HepG2 (cell line): ENCODE measurements around the gene CFD. TPM values are rescaled to one million over a fixed set of nuclear protein-coding genes. Genes with fewer than 3 reads are reported as not detected.

Experiments
- AHDC1 ChIP-seq: sonication (generic); formaldehyde crosslinking; IDR thresholded peaks from 2 replicates; pipeline ENCODE4 v1.5.1; 2020; ENCODE audit warnings: mild to moderate bottlenecking, missing genetic modification reagents, borderline replicate concordance
- ATF2 ChIP-seq: sonication (generic); formaldehyde crosslinking; IDR thresholded peaks from 2 replicates; pipeline ENCODE4 v1.4.0; 2020; ENCODE audit warnings: missing genetic modification reagents
- ELK4 ChIP-seq: sonication (generic); formaldehyde crosslinking; IDR thresholded peaks from 2 replicates; pipeline ENCODE4 v1.9.0; 2021; ENCODE audit warnings: missing genetic modification reagents, borderline replicate concordance
- HCFC1 ChIP-seq: fragments of 150-350 bp; IDR thresholded peaks from 2 replicates; pipeline ENCODE4 v1.6.1; 2014; ENCODE audit warnings: low read depth, low read length
- NFE2L2 ChIP-seq: fragments of 150-350 bp; IDR thresholded peaks from 2 replicates; pipeline ENCODE4 v1.6.1; 2014; ENCODE audit warnings: low read length
- NR0B2 ChIP-seq: sonication (generic); formaldehyde crosslinking; IDR thresholded peaks from 2 replicates; pipeline ENCODE4 v1.4.0; 2020; ENCODE audit warnings: mild to moderate bottlenecking, missing genetic modification reagents
- POLR2G ChIP-seq: fragments of 200-400 bp; formaldehyde crosslinking; IDR thresholded peaks from 2 replicates; pipeline ENCODE4 v1.6.1; 2018; ENCODE audit warnings: mild to moderate bottlenecking, low read depth, low read length, moderate library complexity
- SALL2 ChIP-seq: sonication (generic); formaldehyde crosslinking; IDR thresholded peaks from 2 replicates; pipeline ENCODE4 v1.8.1; 2023; ENCODE audit warnings: mild to moderate bottlenecking, missing genetic modification reagents, inconsistent platforms
- SNAPC5 ChIP-seq: sonication (generic); formaldehyde crosslinking; IDR thresholded peaks from 2 replicates; pipeline ENCODE4 v1.8.1; 2023; ENCODE audit warnings: mild to moderate bottlenecking, missing genetic modification reagents, borderline replicate concordance
- STAT6 ChIP-seq: sonication (generic); formaldehyde crosslinking; IDR thresholded peaks from 2 replicates; pipeline ENCODE4 v1.4.0; 2020; ENCODE audit warnings: missing genetic modification reagents, mild to moderate bottlenecking, borderline replicate concordance
- SYNCRIP ChIP-seq: fragments of 200-400 bp; formaldehyde crosslinking; IDR thresholded peaks from 2 replicates; pipeline ENCODE4 v1.6.1; 2018; ENCODE audit warnings: mild to moderate bottlenecking, low read depth, low read length; ENCODE audit not compliant: insufficient read depth
- TOPORS ChIP-seq: sonication (generic); formaldehyde crosslinking; IDR thresholded peaks from 2 replicates; pipeline ENCODE4 v1.8.0; 2023; ENCODE audit warnings: mild to moderate bottlenecking, missing genetic modification reagents
- TRIM22 ChIP-seq: fragments of 450-650 bp; IDR thresholded peaks from 2 replicates; pipeline ENCODE4 v1.6.1; 2017
- ZNF7 ChIP-seq: IDR thresholded peaks from 2 replicates; pipeline ENCODE4 v1.6.1; 2016; ENCODE audit warnings: missing biosample characterization, missing genetic modification reagents
- ZNF850 ChIP-seq: sonication (generic); formaldehyde crosslinking; conservative IDR thresholded peaks from 2 replicates; pipeline ENCODE4 v1.9.0; 2021; ENCODE audit warnings: mild to moderate bottlenecking, missing genetic modification reagents
- polyA plus RNA-seq, 8 experiments: library from polyadenylated mRNA; depleted of rRNA in 3 of 8; stranded (reverse) in 7 of 8; unstranded in 1 of 8; fragments of >200 nt; fragmentation: Illumina TruSeq in 4 of 8; extraction: Trizol in 4 of 8; gene quantifications; 2 replicates each; pipeline versions ENCODE4 v1.2.1 to v1.2.3, GENCODE V29; 2011 to 2016; ENCODE audit warnings: low read depth in 4 of 8, missing spikeins in 1 of 8, mixed read lengths in 1 of 8; ENCODE audit not compliant: insufficient read depth in 1 of 8
- total RNA-seq, 5 experiments: library from RNA; depleted of rRNA; stranded (reverse); fragments of >200 nt; fragmentation: Illumina TruSeq; extraction: Trizol; gene quantifications; 2 replicates each; pipeline ENCODE4 v1.2.3, GENCODE V29; 2016; ENCODE audit warnings: low read depth in 1 of 5

CFD gene
- total and polyA plus RNA-seq, 2 of the 13 experiments (the other 11 are each of a cell fraction or from before 2014, with no cell fraction given) = 2.3 to 4.6 TPM

GRCh38 chr19:892894-893689 is 33.6 kb downstream of the CFD start, which contains the start of the genes MED16 and RNU6-9 (continued):
- TF ChIP-seq AHDC1 (CRISPR knock-in tag) = no peak
- no peak for TF ChIP-seq ELK4 (CRISPR knock-in tag)
- TF ChIP-seq NR0B2 (CRISPR knock-in tag) = no peak
- TF ChIP-seq SNAPC5 (CRISPR knock-in tag) = peak; percentile 100
- TF ChIP-seq TRIM22 = no peak
- TF ChIP-seq TOPORS = 0 out of 2 replicates have a peak, but pooled peaks have one; percentile 29
- no peak for TF ChIP-seq NFE2L2
- TF ChIP-seq SYNCRIP = no peak
- no peak for TF ChIP-seq ZNF850 (CRISPR knock-in tag)
- TF ChIP-seq HCFC1 = no peak
- TF ChIP-seq POLR2G = peak; percentile 88
- TF ChIP-seq SALL2 = no peak; the same call in 1 of the 2 replicates
- no peak for TF ChIP-seq ZNF7 (CRISPR knock-in tag)
- TF ChIP-seq ATF2 (CRISPR knock-in tag) = 0 out of 2 replicates have a peak, but pooled peaks have one; percentile 65
- TF ChIP-seq STAT6 (CRISPR knock-in tag) = no peak
